ENCODE measurements around the gene KHK.

KHK gene

GRCh38 chr2:27086724-27087593, at the start of gene KHK:
TSS of gene KHK (plus strand) at chr2:27086772. CDS start at chr2:27087260, 488 bp downstream.
- DNase-seq: peak in 32 of 56 donors; percentile 14 to 76 (median 56)

- no peak for DNase-seq
Observed at GRCh38 chr2:27038012-27038411, 48.6 kb upstream of the KHK start.

GRCh38 chr2:27038631-27039339, 47.8 kb upstream of the KHK start:
- no peak for DNase-seq

- DNase-seq: no peak
Observed at GRCh38 chr2:27039426-27039825, 47.1 kb upstream of the KHK start.

- no peak for DNase-seq
Observed at GRCh38 chr2:27039871-27040270, 46.7 kb upstream of the KHK start.

- DNase-seq: no peak
Observed at GRCh38 chr2:27040282-27040681, 46.3 kb upstream of the KHK start.

- peak in 1 of 56 donors; percentile 32 for DNase-seq
Observed at GRCh38 chr2:27041752-27042151, 44.8 kb upstream of the KHK start.

- DNase-seq: no peak
Observed at GRCh38 chr2:27042159-27042661, 44.4 kb upstream of the KHK start.

GRCh38 chr2:27042985-27043634, 43.5 kb upstream of the KHK start:
- no peak for DNase-seq

GRCh38 chr2:27049422-27050280, 36.9 kb upstream of the KHK start:
- DNase-seq: peak in 17 of 56 donors; percentile 30 to 79 (median 55)

GRCh38 chr2:27050281-27050995, 36.1 kb upstream of the KHK start:
- peak; percentile 35 to 97 (median 88) for DNase-seq

- peak; percentile 36 to 97 (median 88) for DNase-seq
Observed at GRCh38 chr2:27050996-27051901, 35.3 kb upstream of the KHK start, which contains the start of gene AGBL5. TSS of gene AGBL5 (plus strand) at chr2:27051668. CDS start at chr2:27052959, 1,291 bp downstream.

GRCh38 chr2:27051902-27052645, 34.5 kb upstream of the KHK start:
- DNase-seq: peak in 11 of 56 donors; percentile 21 to 68 (median 49)

- no peak for DNase-seq
Observed at GRCh38 chr2:27053321-27053720, 33.3 kb upstream of the KHK start.

- no peak for DNase-seq
Observed at GRCh38 chr2:27053776-27054175, 32.8 kb upstream of the KHK start.

- DNase-seq: no peak
Observed at GRCh38 chr2:27054721-27055120, 31.9 kb upstream of the KHK start.

- DNase-seq: no peak
Observed at GRCh38 chr2:27057184-27057583, 29.4 kb upstream of the KHK start.

GRCh38 chr2:27058210-27058609, 28.4 kb upstream of the KHK start:
- DNase-seq: no peak
